GM18505 (cell line): ENCODE measurements around the gene LRRC74A.
"Not testable (repeated sequence)": the region's sequence is repeated elsewhere in the genome, so short reads cannot be mapped to it uniquely, and the experiment has no call there.

Experiments used
- ATAC-seq: cut with Tn5 transposase; IDR thresholded peaks from one replicate; pipeline ENCODE4 v1.9.1; 2021; ENCODE audit not compliant: unreplicated experiment
- POLR2A ChIP-seq: IDR thresholded peaks from 4 replicates; pipeline ENCODE4 v1.6.1; 2011; ENCODE audit warnings: borderline replicate concordance; ENCODE audit not compliant: insufficient read depth, insufficient read length; ENCODE audit errors: extremely low read depth

The LRRC74A gene

GRCh38 chr14:76872796-76873432 lies 46.7 kb downstream of the LRRC74A start:
- ATAC-seq = no peak

GRCh38 chr14:76874734-76875133 lies 48.5 kb downstream of the LRRC74A start:
- ATAC-seq = no peak
- TF ChIP-seq POLR2A = no peak

More at GRCh38 chr14:76872796-76873432, 46.7 kb downstream of the LRRC74A start:
- TF ChIP-seq POLR2A = no peak

GRCh38 chr14:76876076-76876475 lies 49.9 kb downstream of the LRRC74A start:
- no peak for ATAC-seq
- TF ChIP-seq POLR2A = no peak

- TF ChIP-seq POLR2A = no peak
- no peak for ATAC-seq
Observed at GRCh38 chr14:76877871-76878270, 51.7 kb downstream of the LRRC74A start.

GRCh38 chr14:76880449-76880848 lies 54.2 kb downstream of the LRRC74A start:
- TF ChIP-seq POLR2A = no peak
- no peak for ATAC-seq

- TF ChIP-seq POLR2A = no peak
- no peak for ATAC-seq
Observed at GRCh38 chr14:76881348-76881747, 55.1 kb downstream of the LRRC74A start.

GRCh38 chr14:76882651-76883050 lies 56.4 kb downstream of the LRRC74A start:
- ATAC-seq = no peak
- no peak for TF ChIP-seq POLR2A

- no peak for TF ChIP-seq POLR2A
- ATAC-seq = no peak
Observed at GRCh38 chr14:76883447-76883846, 57.2 kb downstream of the LRRC74A start.

GRCh38 chr14:76884394-76884793 lies 58.2 kb downstream of the LRRC74A start:
- no peak for TF ChIP-seq POLR2A
- no peak for ATAC-seq

GRCh38 chr14:76884853-76885276 lies 58.7 kb downstream of the LRRC74A start:
- TF ChIP-seq POLR2A = no peak
- no peak for ATAC-seq

- no peak for ATAC-seq
- no peak for TF ChIP-seq POLR2A
Observed at GRCh38 chr14:76887191-76887590, 61.0 kb downstream of the LRRC74A start.

GRCh38 chr14:76891391-76891790 lies 65.2 kb downstream of the LRRC74A start:
- TF ChIP-seq POLR2A = no peak
- ATAC-seq = no peak

- no peak for TF ChIP-seq POLR2A
- no peak for ATAC-seq
Observed at GRCh38 chr14:76894308-76894707, 68.1 kb downstream of the LRRC74A start.

GRCh38 chr14:76898006-76898405 lies 71.8 kb downstream of the LRRC74A start:
- ATAC-seq = not testable (repeated sequence)

- TF ChIP-seq POLR2A = no peak
- ATAC-seq = no peak
Observed at GRCh38 chr14:76900682-76901081, 74.5 kb downstream of the LRRC74A start.
